Gastrocnemius medialis (tissue), 4 donors: ENCODE measurements around the gene ERCC6.

ENCODE experiments used
- POLR2A ChIP-seq, 2 donors: fragments of 450-650 bp; IDR thresholded peaks; one replicate each; pipeline ENCODE4 v1.6.1; 2017; ENCODE audit warnings: antibody characterized with exemption in 2 of 2, mild to moderate bottlenecking in 2 of 2, moderate library complexity in 2 of 2
- TF ChIP-seq, protein P1 (sequence below), 5 experiments: fragments of 450-650 bp in 3 of 5; fragments of 200-600 bp in 2 of 5; sonication (generic) in 2 of 5; IDR thresholded peaks in 4 of 5; conservative IDR thresholded peaks in 1 of 5; 1 replicate in 4 of 5; 2 replicates in 1 of 5; pipeline ENCODE4 v1.5.1; 2016 to 2019; ENCODE audit warnings: antibody characterized with exemption in 5 of 5, mild to moderate bottlenecking in 3 of 5, moderate library complexity in 3 of 5

DNA sequence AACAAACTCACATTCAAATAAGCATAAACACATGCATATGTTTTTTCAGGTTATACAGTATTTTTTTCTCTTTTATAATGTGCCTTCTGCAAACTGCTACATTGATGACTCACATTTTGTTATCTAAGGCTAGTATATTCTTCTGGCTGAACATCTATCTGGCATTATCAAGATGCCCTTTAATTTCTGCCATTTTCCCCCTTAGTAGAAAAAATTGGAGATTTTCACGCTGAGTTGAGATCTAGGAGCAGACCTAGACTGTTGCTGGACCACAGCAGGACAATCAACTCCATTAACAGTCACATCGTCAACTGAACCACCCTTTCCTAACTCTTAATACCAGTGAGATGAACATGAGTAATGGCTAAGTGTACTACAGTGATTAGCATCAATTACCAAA, 41.6 kb downstream of the ERCC6 start:
- TF ChIP-seq, protein P1, sequence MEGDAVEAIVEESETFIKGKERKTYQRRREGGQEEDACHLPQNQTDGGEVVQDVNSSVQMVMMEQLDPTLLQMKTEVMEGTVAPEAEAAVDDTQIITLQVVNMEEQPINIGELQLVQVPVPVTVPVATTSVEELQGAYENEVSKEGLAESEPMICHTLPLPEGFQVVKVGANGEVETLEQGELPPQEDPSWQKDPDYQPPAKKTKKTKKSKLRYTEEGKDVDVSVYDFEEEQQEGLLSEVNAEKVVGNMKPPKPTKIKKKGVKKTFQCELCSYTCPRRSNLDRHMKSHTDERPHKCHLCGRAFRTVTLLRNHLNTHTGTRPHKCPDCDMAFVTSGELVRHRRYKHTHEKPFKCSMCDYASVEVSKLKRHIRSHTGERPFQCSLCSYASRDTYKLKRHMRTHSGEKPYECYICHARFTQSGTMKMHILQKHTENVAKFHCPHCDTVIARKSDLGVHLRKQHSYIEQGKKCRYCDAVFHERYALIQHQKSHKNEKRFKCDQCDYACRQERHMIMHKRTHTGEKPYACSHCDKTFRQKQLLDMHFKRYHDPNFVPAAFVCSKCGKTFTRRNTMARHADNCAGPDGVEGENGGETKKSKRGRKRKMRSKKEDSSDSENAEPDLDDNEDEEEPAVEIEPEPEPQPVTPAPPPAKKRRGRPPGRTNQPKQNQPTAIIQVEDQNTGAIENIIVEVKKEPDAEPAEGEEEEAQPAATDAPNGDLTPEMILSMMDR (IDR thresholded peaks at IDR 0.05 in 4 of 5, conservative IDR thresholded peaks at IDR 0.05 in 1 of 5), result no peak
- no peak for TF ChIP-seq POLR2A (IDR thresholded peaks at IDR 0.05)
